ENCODE measurements around the gene EPS15.

- no peak for TF ChIP-seq POLR2A (IDR thresholded peaks at IDR 0.05)
- no peak for TF ChIP-seq CTCF (IDR thresholded peaks at IDR 0.05)
These were observed 5.8 kb upstream of the EPS15 start for GRCh38 chr1:51524817-51525216.
